ENCODE measurements around the gene SNRPB. TPM values are rescaled to one million over a fixed set of nuclear protein-coding genes. Genes with fewer than 3 reads are reported as not detected.

Gene SNRPB
- total RNA-seq, 1 experiment from 2014 or later: 462 TPM

DNA sequence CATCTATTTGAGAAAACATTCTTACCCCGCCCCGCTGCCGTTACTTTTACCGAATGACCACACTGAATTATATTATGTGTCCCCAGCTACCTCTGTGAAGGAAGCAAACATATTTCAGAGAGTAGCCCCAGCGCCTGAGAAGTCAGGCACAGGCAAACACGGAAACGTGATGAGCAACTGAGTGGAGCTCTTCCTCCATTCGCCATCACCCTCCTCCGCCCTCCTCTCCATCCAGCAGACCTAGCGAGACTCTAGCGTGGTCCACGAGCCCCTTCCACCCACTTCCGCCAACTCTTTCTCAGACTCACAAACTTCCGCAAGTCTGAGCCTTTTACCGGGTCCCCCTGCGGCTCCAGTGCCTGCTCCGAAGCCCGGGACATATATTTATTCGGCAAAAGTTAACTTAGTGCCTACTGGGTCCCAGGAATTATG is 582 bp downstream of the SNRPB start:
- H4K91ac ChIP-seq (ENCODE audit: insufficient read length, low read depth, low read length): peak overlapping the region; percentile 96
- H3K18ac ChIP-seq (ENCODE audit: insufficient read length, low read depth, low read length): peak overlapping the region; percentile 95
- peak overlapping the region; percentile 97 for H3K9ac ChIP-seq (ENCODE audit: extremely low read depth, insufficient read length, low read length)
- H4K20me1 ChIP-seq (ENCODE audit: control insufficient read depth, insufficient read depth, insufficient read length): no peaks in the 10 kb centered on the region
- no peaks in the 10 kb centered on the region for H3K9me3 ChIP-seq (ENCODE audit: control insufficient read depth, low read depth, low read length)
- H3K79me2 ChIP-seq (ENCODE audit: insufficient read depth, low read length): peaks cover 39% of the 10 kb centered on the region
- no peak overlapping the region for H2BK15ac ChIP-seq (ENCODE audit: low read depth, low read length)
- H4K8ac ChIP-seq (replicated peaks; ENCODE audit: insufficient read length, low read depth, low read length): peak overlapping the region; percentile 97
- H3K56ac ChIP-seq (ENCODE audit: insufficient read length, low read depth, low read length): peak overlapping the region; percentile 35
- peak overlapping the region; percentile 98 for H3K4ac ChIP-seq (ENCODE audit: low read depth, low read length)
- Mint-ChIP-seq H3K27ac (peak overlapping the region; percentile 100), H3K36me3 (ENCODE audit: insufficient read depth in 1 of 3, low read depth in 3 of 3) (peaks cover 41 to 52% (median 49%) of the 10 kb centered on the region in 3 experiments), H3K9me3 (peaks cover 0 to 5% of the 10 kb centered on the region in 2 experiments; a peak in 3 of 5 replicates), H3K4me1 (peaks cover 23 to 30% of the 10 kb centered on the region in 2 experiments), H3K4me3 (peak overlapping the region; percentile 99 to 100), H3K27me3 (ENCODE audit: low read depth) (peaks cover 8% of the 10 kb centered on the region)
- peak overlapping the region; percentile 99 for H3K14ac ChIP-seq (ENCODE audit: insufficient read depth, low read length)
- H3T11ph ChIP-seq (ENCODE audit: low read length): no peak overlapping the region
- peak overlapping the region; percentile 92 for H2BK120ac ChIP-seq (ENCODE audit: low read depth, low read length, poor library complexity, severe bottlenecking)
- H4K5ac ChIP-seq (ENCODE audit: insufficient read length, low read depth, low read length): peak overlapping the region; percentile 97
- no peak for TF ChIP-seq CTCF (conservative IDR thresholded peaks at IDR 0.05)
- peak overlapping the region; percentile 48 for H3K27ac ChIP-seq (ENCODE audit: insufficient read length, low read depth, low read length)
- DNase-seq: no peak
- no CpG with 5 or more reads among the region's 19 CpGs for WGBS (ENCODE audit: extremely low coverage, insufficient read length, low lambda C conversion rate)
- peak overlapping the region; percentile 47 for H2AK5ac ChIP-seq (ENCODE audit: insufficient read length, low read length)
- peak overlapping the region; percentile 65 for H3K4me2 ChIP-seq (ENCODE audit: insufficient read depth, insufficient read length, low read length)
- H2BK5ac ChIP-seq (ENCODE audit: insufficient read length, low read length): peak overlapping the region; percentile 92
- H3K79me1 ChIP-seq (ENCODE audit: insufficient read depth, low read depth, low read length, poor library complexity, severe bottlenecking): peaks cover 8% of the 10 kb centered on the region
- no peak overlapping the region for H2BK12ac ChIP-seq (ENCODE audit: insufficient read length, low read depth, low read length)
- H2BK20ac ChIP-seq (ENCODE audit: low read depth, low read length, poor library complexity, severe bottlenecking): no peak overlapping the region
- H3K23ac ChIP-seq (ENCODE audit: insufficient read length, low read depth, low read length): no peak overlapping the region
- peaks cover 10% of the 10 kb centered on the region for H3K23me2 ChIP-seq (ENCODE audit: insufficient read length, low read depth, low read length, poor library complexity, severe bottlenecking)
- H3K4me1 ChIP-seq (ENCODE audit: insufficient read depth, low read length): no peaks in the 10 kb centered on the region; the same call in 1 of the 2 replicates
- H3K27me3 ChIP-seq (ENCODE audit: insufficient read depth, low read length): no peaks in the 10 kb centered on the region
- no peak overlapping the region for H2AFZ ChIP-seq (ENCODE audit: low read length)
